GM12872 (cell line): ENCODE data around the gene MPP4.

Source experiments
- TF ChIP-seq, protein P1 (sequence below): IDR thresholded peaks from 3 replicates; pipeline ENCODE4 v1.5.1; 2011; ENCODE audit warnings: low read depth, mild to moderate bottlenecking, low read length, moderate library complexity; ENCODE audit not compliant: insufficient read depth

MPP4 gene

DNA sequence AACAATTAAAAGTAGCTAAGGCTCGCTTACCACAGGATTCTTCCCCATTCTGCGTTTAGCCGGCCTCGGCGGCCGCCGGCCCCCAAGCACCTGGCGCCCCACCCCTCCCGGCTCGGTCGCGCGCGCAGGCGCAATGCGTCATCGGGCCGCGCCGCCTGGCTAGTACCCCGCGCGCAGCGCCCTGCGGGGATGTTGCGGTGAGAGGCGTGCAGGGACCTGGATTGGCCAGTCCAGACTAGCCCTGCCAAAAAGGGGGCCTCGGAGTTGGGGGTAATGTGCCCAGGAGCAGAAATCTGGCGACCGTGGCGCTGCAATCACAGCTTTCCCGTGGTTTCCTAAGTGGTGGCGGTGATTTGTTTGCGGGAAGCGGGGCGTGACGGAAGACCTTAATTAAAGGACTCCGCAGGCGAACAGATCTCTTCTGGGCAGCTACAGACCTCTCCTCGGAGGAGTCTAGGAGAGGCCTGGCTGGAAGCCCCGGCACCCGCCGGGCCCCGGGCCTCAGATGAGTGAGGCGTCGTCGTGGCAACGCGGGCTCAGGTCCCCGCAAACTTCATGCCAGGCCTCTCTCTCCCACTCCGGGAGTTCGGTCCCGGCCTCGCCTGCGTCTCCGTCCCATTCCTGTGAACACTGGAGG lies 55.7 kb downstream of the MPP4 start:
- TF ChIP-seq, protein P1, sequence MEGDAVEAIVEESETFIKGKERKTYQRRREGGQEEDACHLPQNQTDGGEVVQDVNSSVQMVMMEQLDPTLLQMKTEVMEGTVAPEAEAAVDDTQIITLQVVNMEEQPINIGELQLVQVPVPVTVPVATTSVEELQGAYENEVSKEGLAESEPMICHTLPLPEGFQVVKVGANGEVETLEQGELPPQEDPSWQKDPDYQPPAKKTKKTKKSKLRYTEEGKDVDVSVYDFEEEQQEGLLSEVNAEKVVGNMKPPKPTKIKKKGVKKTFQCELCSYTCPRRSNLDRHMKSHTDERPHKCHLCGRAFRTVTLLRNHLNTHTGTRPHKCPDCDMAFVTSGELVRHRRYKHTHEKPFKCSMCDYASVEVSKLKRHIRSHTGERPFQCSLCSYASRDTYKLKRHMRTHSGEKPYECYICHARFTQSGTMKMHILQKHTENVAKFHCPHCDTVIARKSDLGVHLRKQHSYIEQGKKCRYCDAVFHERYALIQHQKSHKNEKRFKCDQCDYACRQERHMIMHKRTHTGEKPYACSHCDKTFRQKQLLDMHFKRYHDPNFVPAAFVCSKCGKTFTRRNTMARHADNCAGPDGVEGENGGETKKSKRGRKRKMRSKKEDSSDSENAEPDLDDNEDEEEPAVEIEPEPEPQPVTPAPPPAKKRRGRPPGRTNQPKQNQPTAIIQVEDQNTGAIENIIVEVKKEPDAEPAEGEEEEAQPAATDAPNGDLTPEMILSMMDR: no peak

DNA sequence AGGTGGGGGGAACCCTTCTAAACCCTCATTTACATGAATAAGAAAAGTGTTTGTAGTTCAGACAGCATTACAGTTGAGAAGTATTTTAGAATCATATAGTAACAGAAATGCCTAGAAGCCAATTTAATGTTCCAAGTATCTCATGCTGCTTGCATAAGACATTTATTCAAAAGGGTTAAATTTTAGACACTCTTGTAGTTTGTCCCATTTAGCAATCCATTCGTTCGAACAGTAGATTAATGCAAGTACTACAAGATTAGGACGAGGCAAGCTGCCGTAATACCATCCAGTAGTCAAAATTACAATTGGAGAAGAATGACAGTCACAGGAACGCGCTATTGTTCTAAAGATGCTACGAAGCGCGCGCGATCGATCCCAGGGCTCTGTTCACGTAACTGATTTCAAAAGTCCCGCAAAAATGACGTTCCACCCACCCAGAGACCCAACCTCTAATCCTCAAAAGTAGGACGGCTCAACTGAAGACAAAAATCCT lies 56.3 kb downstream of the MPP4 start:
- TF ChIP-seq, protein P1: no peak

DNA sequence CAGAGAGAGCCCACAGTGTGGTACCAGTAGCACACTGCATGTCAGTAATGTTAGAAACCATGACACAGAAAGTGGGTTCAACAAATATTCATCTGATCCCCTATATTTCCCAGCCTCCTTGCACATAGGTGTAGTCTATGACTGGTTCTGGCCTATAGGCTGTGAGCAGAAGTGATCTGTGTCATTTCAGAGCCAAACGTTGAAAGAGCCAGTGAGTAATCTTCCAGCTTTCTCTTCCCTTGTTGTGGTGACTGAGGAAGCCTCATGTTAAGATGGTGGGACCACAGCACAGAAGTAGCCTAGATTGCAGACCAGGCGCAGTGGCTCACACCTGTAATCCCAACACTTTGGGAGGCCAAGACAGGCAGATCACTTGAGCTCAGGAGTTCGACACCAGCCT lies 59.2 kb downstream of the MPP4 start:
- TF ChIP-seq, protein P1: no peak

- TF ChIP-seq, protein P1: no peak
These were observed 60.1 kb downstream of the MPP4 start for GRCh38 chr2:201638326-201638725.

GRCh38 chr2:201633661-201634249 lies 64.7 kb downstream of the MPP4 start:
- TF ChIP-seq, protein P1: no peak

GRCh38 chr2:201631041-201631440 lies 67.4 kb downstream of the MPP4 start:
- TF ChIP-seq, protein P1: no peak

GRCh38 chr2:201630577-201630976 lies 67.9 kb downstream of the MPP4 start:
- TF ChIP-seq, protein P1: no peak
